ENCODE data around the gene DES.
"Not testable (repeated sequence)": the region's sequence is repeated elsewhere in the genome, so short reads cannot be mapped to it uniquely, and the experiment has no call there.

DES gene

DNA sequence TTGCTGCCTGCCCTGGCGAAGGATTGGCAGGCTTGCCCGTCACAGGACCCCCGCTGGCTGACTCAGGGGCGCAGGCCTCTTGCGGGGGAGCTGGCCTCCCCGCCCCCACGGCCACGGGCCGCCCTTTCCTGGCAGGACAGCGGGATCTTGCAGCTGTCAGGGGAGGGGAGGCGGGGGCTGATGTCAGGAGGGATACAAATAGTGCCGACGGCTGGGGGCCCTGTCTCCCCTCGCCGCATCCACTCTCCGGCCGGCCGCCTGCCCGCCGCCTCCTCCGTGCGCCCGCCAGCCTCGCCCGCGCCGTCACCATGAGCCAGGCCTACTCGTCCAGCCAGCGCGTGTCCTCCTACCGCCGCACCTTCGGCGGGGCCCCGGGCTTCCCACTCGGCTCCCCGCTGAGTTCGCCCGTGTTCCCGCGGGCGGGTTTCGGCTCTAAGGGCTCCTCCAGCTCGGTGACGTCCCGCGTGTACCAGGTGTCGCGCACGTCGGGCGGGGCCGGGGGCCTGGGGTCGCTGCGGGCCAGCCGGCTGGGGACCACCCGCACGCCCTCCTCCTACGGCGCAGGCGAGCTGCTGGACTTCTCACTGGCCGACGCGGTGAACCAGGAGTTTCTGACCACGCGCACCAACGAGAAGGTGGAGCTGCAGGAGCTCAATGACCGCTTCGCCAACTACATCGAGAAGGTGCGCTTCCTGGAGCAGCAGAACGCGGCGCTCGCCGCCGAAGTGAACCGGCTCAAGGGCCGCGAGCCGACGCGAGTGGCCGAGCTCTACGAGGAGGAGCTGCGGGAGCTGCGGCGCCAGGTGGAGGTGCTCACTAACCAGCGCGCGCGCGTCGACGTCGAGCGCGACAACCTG lies at the start of gene DES:
DES (plus strand) TSS at position 223 of the 857 bp plus-strand sequence; CDS start at position 309, 86 bp downstream.
- DNase-seq, result no peak

DNA sequence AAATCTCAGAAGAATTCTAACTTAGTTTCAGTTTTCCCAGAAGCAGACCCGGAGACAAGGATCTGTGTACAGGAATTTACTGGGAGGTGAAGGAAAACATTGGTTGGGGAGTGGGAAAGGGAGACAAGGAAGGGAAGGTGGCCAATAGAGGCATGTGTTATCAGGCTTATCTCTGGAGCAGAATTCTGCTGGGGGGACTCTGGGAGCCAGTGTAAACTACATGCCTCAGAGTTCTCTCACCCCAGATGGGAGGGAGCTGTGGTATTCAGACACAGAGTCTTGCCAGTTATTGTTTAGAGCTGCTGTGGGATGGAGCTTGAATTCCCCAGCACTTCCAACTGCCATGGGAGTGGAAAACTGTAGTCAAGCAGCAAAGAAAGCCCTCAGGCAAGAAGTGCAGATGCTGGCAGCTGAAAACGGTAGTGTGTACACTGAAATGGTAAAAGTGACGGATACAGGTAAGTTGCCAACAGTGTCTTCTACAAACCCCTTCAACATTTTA lies 49.4 kb upstream of the DES start:
- no peak for DNase-seq

DNA sequence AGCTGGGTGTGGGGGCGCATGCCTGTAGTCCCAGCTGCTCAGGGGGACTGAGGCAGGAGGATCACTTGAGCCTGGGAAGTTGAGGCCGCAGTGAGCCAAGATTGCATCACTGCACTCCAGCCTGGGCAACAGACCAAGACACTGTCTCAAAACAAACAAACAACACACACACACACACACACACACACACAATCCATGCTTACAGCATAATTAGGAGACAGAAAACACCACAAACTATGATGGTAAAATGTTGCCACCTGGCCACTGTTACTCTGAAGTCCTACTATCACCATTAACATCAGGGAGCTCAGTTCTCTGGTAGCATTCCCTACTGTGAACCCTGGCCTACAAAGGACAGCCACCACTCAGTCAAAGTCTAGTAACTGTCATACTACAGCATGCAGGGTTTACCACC lies 48.7 kb upstream of the DES start:
- DNase-seq, result no peak

DNA sequence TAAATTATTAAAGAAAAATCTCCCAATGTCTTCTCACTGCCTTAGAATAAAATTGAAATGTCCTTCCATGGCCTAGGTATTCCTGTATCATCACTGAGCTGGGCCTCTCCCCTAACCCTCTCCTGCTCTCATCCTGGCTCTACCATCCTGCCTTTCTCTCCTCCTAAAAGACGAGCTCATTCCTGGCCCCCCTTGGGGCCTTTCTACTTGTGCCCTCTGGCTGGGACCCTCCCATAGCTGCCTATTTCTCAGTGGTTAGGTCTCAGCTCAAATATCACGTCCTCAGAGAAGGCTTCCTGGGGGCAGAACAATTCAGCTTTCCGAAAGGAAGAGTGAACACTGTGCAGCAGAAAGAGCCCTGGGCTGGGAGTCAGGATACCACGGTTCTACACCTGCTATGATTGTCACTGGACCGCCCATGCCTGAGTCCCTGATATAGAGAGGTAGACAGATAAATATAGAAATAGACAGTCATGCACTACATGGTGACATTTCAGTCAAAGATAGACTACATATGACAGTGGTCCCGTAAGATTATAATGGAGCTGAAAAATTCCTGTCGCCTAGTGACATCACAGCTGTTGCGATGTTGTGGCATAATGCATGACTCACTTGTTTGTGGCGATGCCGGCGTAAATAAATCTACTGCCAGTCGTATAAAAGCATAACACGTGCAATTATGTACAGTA lies 39.9 kb upstream of the DES start:
- DNase-seq, result no peak

DNA sequence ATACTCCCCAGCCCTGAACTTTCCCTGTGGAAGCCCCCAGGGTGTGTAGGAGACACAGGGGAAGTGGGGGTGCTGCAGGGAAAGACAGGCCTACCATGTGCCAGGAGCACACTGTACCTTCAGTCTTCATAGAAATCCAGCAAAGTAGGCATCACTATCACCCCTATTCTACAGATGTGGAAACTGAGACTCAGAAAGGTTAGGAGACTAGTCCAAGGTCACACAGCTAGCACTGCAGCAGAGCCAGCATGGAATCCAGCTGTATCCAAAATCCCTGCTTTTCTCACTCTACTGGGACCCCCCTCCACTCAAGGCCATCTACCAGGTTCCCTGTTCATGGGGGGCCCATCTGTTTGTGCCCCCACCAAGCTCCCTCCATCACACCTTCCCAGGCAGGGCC lies 37.3 kb upstream of the DES start:
- DNase-seq, result no peak

DNA sequence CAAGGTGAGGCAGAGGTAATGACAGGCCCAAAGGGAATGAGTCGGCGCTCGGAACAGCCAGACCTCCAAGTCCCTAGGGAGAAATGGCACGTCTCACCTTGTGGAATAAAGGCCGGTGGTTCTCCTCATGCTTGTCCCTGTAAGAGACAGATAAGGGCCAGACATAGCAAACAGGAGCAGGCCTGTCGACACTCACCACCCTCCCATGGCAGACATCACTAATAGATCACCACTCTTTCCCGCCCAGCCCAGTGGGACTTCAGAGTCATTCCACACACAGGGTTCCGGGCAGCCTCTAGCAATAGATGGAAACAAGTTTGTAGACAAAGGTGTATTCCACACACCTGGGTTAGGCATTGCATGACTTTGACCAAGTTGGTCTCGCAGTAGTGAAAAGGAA lies 36.7 kb upstream of the DES start:
- no peak for DNase-seq

DNA sequence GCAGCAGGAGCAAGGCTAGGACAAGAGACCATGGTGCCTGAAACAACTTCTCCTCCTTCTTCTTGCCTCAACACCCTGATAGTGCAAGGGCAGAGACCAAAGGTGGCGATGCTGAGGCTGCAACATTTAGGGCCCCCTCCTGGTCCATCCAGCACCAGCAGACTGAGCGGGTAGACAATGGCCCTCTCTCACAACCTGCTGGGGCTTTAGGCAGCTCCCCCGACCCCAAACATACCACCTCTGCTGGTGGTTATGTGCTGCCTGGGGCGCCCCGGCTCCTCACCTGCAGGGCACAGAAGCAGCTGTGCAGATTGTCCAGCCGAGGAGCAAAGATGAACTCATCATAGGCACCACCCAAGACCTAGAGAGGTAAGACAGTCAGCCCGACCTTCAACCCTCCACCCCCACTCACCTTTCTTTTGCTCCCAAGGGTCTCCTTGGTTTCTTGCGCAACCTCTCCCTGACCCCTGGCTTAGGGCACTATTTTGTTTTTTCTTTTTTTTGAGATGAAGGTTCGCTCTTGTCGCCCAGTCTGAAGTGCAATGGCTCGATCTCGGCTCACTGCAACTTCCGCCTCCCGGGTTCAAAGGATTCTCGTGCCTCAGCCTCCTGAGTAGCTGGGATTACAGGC lies 34.0 kb upstream of the DES start:
- no peak for DNase-seq

DNA sequence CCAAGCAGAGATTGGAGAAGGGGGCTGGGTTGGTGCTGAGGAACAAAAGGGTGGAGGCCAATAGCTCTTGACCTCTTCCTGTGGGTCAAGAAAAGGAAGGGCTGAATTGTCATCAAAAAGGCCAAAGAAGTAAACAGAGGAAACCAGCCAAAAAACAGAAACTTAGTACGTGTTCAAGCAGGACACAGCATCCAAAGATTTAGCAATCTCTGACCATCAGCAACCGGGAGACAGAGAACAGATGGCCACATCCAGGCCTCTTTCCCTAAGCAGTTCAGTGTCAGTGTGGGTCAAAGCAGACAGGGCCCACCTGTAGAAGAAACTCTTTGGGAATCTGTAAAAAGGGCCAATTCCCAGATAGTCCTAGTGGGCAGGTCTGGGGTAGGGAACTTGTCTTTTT lies 33.3 kb upstream of the DES start:
- no peak for DNase-seq

DNA sequence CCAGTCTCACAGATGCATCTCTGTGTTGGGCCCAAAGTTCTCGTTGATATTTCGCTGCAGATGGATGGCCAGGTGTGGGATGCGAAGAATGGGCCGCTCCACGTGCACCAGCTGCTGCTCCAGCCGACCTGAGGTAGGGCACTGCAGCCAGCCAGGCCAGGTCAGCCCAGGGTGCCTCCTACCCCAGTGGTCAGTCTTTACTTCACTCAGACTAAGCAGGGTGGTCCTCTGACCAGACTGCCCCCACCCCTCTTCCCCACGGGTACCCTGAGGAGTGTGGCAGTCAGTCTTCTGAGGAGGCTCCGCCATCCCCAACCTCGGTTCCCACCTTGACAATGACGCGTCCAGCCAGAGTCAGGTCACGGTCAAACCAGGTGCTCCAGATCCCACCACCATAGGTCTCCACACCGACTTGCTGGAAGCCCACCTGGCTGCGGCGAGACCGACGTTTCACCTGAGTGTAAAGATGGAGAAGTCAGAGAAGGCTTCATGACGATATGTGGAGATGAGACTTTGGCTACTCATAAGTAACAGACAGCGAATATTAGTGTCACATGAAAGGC lies 32.1 kb upstream of the DES start:
- no peak for DNase-seq

DNA sequence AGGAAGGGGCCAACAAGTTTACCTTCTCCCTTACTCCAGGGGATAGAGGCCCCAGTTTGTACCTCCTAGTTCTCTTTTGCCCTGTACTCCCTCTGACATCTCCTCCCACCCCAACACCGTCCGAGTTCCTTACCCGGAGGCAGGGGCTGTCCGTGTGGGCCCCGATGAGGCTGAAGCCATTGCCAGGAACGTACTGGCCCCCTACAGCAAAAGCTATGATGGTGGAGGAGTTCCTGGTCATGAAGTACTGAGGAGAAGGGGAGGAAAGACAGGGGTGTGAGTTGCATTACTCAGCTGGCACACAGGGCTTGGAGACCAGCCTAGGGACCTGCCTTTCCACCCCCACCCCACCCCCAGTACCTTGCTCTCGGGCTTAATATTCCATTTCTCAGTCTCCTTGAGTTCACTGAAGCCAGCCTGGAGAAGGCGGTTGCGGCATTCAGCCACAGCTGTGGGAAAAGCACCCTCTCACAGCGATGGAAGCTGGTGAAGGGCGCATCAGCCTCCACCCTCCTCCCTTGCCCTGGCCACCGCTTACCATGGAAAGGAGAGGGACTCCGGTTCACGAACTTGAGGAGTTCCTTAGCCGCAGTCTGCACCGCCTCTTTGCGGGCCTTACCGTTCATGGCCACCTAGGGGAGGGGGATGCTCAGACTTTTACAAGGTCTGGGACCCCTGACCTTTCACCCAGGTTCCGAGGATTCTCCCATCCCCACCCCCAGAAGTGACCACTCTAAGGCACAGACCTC lies 31.5 kb upstream of the DES start:
- peak; percentile 21 for DNase-seq

DNA sequence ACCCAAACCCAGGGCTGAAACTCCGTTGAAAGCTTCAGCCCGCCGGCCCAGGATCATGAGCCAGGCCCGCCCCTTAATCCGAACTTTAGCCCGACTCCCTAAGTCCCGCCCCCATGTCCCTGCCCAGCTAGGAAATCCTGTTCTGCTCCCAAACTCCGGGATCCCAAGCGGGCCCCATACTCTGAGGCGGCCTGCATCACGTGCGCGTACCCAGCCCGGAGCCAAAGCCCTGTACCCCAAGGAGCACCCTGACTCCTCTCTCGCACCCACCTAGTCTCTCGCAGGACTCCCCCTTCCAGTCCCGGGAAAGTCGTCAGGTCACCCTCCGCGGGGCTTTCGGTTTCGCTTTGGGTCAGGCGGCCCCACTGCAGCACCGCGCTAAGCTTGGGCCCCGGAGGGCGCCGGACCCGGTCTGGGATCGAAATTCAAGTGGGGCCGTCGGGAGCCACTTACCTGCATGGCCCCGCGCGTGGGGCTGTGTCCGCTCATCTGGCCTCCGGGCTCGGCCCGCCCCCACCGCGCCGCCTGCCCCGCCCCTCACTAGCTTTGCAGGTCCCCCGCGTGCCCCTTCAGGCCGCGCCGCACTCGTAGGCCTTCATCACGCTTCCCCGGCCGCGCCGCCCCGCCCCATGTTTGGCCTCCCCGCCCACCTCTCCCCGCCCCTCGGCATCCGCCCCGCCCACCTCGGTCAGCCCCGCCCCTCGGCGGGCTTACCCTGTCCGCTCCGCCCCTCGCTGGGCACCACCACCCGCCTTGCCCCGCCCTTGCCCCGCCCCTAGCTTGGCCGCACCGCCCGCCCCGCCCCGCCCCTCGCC lies 30.7 kb upstream of the DES start, which contains the start of gene DNPEP:
DNPEP (minus strand) TSS at position 607 of the 815 bp plus-strand sequence; CDS start at position 489, 118 bp downstream.
- DNase-seq, result peak; percentile 95

DNA sequence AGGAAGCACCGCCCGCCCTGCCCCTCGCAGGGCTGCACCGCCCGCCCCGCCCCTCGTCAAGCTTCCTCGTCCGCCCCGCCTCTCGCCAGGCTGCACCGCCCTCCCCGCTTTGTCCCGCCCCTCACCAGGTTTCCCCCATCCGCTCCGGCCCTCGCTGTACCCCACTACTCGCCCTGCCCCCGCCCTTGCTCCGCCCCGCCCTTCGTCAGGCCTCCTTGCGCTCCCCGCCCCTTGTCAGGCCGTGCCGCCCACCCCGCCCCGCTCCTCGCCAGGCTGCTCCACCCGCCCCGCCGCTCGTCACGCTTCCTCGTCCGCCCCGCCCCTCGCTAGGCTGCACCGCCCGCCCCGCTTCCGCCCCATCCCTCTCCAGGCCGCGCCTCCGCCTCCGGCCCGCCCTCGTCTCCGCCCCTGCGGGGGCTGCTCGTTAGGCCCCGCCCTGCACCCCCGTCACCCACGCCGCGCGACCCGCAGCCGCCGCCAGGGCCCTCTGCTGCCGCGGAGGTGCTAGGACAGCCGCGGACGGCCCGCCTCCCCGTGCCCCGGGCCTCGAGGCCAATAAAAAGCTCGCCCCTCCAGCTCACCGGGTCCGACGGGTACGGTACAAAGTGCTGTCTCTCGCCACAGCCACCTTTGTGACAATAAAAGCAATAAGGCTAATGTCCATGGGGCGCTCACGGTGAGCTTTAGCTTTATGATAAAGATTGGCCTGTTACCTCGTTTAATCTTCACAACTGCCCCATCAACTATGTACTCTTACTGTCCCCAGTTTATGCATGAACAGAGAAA lies 29.9 kb upstream of the DES start:
- peak; percentile 99 for DNase-seq

DNA sequence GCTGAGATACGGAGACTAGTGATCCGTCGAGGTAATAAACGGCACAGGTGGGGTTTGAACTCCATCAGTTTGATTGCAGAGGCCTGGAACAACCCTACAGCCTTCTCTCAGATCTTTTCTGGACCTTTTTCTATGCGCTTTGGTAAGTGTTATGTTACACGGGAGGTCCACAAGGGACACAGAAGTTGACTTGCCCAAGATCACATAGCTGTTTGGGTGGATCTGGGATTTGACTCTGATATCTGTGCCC lies 29.3 kb upstream of the DES start:
- no peak for DNase-seq

DNA sequence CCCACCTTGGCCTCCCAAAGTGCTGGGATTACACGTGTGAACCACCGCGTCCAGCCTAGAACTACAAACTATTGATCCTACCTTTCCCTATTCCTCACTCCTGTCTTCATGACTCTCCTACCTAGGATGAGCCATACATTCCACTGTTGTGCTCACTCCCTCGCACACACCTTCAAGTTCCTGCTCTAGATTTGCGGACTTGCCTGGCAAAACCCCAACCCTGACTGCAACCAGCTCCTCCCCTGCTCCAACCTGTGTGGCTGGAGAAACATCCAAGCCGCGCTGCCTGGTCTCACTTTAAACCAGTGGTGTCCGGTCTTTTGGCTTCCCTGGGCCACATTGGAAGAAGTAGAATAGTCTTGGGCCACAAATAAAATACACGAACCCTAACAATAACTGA lies 25.4 kb upstream of the DES start:
- DNase-seq, result no peak

DNA sequence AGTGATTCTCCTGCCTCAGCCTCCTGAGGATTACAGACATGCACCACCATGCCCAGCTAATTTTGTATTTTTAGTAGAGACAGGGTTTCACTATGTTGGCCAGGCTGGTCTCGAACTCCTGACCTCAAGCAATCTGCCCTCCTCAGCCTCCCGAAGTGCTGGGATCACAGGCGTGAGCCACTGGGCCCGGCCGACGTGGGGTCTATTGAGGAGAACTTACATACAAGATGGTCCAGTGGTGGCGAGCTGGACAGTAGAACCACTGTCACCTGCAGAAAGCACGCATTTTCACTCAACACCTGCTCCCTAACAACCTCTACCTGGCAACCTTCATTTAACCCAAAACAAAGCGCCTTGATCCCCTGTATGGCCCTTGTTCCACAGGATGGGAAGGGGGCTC lies 23.1 kb upstream of the DES start:
- DNase-seq, result not testable (repeated sequence)

DNA sequence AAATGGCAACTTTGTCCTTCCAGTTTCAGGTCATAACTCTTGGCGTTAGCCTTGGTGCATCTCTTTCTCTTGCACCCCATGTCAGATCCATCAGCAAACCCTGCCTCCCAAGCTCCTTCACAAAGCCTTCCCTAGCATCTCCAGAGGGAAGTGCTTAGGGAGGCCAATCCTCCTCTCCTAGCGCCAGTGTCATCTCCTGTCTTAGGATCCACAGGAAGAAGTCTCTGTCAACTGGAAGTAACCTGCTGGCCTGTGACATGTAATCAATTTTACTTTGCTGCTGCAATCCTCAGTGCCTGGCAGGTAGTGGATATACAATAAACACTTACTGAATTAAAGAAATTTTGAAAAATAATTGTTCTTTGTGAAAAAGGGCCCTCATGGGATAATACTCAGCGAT lies 22.6 kb upstream of the DES start:
- DNase-seq, result no peak

DNA sequence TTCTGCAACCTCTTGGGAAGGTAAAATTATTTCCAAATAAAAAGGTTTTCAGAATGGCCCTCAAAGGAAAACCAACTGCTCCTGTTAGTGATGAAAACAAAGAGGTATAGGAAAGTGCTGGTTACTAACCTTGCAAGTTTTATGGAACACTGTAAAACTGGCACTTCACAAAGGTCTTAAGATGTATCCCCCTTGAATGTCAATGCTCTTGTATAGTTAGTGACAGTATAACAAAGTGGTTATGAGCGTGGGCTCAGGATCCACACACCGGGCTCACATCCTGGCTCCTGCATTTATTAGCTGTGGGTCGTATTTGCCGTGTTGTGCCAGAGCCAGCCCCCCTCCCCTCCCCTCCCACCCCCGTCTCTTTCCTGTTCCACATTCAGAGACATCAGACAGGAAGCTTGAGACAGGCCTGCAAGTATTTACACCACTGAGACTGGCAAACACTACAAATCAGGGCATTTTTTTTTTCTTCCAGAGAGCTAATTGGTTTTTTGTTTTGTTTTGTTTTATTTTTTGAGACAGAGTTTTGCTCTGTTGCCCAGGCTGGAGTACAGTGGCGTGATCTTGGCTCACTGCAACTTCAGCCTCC lies 21.2 kb upstream of the DES start:
- DNase-seq, result no peak

DNA sequence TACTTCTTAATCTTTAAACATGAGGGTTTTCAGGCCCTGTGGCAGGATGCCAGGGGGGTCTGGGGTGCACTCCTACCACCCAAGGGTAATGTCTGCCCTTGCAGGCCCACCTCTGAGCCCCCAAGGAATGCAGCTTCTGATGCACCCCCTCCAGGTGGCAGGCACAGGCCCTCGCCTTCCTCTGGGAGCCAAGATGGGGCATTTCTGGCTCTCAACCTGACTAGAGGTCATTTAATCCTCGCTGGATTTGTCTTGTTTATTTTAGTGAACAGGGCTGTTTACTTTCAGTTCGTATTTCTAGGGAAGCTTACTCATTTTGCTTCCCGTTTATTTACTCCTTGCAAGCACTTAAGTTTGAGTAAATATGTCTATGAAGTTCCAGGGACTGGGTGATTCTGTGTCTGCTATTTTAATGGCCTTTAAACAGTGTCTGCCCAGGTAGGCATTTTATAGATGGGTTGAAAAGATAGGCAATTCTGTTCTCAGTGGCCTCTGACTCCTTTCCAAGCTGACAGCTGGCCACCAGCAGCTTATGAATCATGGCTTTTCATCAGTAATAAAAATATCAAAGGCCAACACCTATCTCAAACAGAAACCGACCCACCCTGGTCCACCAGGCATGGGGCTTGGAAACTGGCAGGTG lies 19.3 kb upstream of the DES start:
- DNase-seq, result no peak

DNA sequence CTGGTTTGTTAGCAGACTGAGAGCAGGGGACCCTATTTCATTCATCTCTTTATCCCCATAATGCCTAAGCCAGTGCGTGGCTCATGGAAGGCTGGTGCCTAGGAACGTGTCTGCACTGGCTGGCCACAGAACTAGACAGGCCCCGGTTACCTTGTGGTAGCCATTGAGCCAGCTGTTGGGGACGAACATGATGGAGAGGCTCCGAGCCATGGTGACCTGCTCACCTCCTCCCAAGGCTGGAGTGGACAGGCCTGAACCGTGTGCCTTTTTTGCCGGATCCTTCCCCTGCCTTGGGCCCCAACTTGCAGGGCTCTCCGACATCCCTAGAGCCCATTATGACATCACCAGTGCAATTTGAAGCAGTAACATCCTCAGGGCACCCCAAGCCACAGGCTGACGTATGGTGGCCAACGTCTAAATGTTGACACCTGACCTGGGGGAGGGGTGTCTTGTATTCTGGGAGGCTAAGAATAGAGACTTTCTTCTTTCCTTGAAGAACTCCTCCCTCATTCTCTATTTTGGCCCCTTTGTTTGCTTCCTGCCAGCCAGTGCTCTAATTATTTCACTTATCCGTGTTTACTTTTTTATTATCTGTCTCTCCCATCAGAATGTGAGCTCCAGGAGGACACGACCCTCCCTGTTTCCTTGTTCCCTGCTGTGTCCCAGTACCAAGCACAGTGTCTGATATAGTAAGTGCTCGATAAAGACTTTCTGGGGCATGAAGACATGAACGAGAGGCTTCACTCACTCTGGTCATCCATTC lies 18.3 kb upstream of the DES start:
- DNase-seq, result no peak
